ENCODE data around the gene CYSTM1.

DNA sequence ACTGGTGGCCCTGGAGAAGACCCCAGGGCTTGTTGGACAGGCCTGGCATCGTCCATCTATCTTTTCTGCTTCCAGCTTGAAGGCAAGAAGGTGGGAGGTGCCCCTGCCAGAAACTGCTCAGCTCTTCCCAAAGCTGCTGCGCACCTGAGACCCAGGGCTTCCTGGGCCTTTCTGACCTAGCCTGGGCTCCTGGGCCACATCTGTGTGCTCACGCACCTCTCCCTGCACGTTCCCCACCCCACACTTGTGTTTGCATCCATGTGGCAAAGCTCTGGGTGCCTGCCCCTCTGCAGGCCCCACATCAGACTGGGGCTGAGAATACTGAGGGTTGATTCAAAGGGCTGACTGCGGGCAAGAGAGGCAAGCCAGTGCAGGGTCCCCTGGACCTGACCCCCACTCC lies 64.5 kb downstream of the CYSTM1 start:
- TF ChIP-seq, protein P1, sequence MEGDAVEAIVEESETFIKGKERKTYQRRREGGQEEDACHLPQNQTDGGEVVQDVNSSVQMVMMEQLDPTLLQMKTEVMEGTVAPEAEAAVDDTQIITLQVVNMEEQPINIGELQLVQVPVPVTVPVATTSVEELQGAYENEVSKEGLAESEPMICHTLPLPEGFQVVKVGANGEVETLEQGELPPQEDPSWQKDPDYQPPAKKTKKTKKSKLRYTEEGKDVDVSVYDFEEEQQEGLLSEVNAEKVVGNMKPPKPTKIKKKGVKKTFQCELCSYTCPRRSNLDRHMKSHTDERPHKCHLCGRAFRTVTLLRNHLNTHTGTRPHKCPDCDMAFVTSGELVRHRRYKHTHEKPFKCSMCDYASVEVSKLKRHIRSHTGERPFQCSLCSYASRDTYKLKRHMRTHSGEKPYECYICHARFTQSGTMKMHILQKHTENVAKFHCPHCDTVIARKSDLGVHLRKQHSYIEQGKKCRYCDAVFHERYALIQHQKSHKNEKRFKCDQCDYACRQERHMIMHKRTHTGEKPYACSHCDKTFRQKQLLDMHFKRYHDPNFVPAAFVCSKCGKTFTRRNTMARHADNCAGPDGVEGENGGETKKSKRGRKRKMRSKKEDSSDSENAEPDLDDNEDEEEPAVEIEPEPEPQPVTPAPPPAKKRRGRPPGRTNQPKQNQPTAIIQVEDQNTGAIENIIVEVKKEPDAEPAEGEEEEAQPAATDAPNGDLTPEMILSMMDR (conservative IDR thresholded peaks at IDR 0.05; ENCODE audit: low read length): no peak
- TF ChIP-seq EZH2phosphoT487 (IDR thresholded peaks at IDR 0.05; ENCODE audit: borderline replicate concordance, low read depth, low read length): no peak
